Keratinocyte (primary cell): ENCODE data around the gene PRKN.

Experiments used
- CTCF ChIP-seq, 3 experiments: IDR thresholded peaks in 1 of 3; conservative IDR thresholded peaks in 1 of 3; optimal IDR thresholded peaks in 1 of 3; 2 replicates in 2 of 3; 3 replicates in 1 of 3; pipeline versions ENCODE3 to v1.5.1; 2011; ENCODE audit warnings: low read length in 3 of 3, mild to moderate bottlenecking in 3 of 3, moderate library complexity in 2 of 3, control low read depth in 1 of 3, inconsistent platforms in 1 of 3; ENCODE audit not compliant: insufficient read depth in 2 of 3; ENCODE audit errors: extremely low read depth in 1 of 3
- EZH2 ChIP-seq: IDR thresholded peaks from one replicate; pipeline ENCODE4 v1.6.1; 2012; ENCODE audit warnings: inconsistent platforms, mild to moderate bottlenecking, low read length, moderate library complexity

DNA sequence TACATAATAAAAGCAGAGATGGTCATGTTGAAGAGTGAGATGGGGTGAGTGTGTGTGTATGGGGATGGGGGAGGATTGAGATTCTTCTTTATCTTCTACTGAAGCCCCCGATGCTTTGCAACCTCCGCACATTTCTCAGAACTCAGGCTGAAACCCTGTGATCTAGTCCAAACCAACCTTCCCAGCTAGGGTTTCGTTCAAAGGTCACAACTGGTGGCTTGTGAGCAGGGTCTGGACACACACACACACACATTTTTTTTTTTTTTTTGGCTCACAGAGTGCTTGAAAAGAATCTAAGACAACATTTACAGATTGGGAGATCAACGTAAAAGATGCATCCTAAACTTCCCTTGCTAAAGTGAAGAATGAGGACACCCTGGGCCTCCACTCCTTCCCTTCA lies 1228.7 kb downstream of the PRKN start:
- TF ChIP-seq CTCF (optimal IDR thresholded peaks at IDR 0.05 in 1 of 3, IDR thresholded peaks at IDR 0.05 in 1 of 3, conservative IDR thresholded peaks at IDR 0.05 in 1 of 3; ENCODE audit: extremely low read depth in 1 of 3, insufficient read depth in 2 of 3, low read length in 3 of 3) (no peak), EZH2 (no peak)
